GM12865 (cell line): ENCODE data around the gene MCEE.
A peak's percentile ranks its signal among the peaks of the same experiment; 100 is the strongest.

Experiments
- DNase-seq: peaks from one replicate; pipeline ENCODE4 v3.0.0; 2010; ENCODE audit warnings: low read depth
- H3K4me3 ChIP-seq: 2 replicates; pipeline ENCODE4 v1.5.1; 2011; ENCODE audit warnings: mild to moderate bottlenecking, low read depth, low read length, control low read depth
- TF ChIP-seq, protein P1 (sequence below): IDR thresholded peaks from 2 replicates; pipeline ENCODE4 v1.5.1; 2011; ENCODE audit warnings: low read length, control low read depth, low read depth, inconsistent platforms; ENCODE audit not compliant: insufficient read depth; ENCODE audit errors: missing control alignments

Gene MCEE

DNA sequence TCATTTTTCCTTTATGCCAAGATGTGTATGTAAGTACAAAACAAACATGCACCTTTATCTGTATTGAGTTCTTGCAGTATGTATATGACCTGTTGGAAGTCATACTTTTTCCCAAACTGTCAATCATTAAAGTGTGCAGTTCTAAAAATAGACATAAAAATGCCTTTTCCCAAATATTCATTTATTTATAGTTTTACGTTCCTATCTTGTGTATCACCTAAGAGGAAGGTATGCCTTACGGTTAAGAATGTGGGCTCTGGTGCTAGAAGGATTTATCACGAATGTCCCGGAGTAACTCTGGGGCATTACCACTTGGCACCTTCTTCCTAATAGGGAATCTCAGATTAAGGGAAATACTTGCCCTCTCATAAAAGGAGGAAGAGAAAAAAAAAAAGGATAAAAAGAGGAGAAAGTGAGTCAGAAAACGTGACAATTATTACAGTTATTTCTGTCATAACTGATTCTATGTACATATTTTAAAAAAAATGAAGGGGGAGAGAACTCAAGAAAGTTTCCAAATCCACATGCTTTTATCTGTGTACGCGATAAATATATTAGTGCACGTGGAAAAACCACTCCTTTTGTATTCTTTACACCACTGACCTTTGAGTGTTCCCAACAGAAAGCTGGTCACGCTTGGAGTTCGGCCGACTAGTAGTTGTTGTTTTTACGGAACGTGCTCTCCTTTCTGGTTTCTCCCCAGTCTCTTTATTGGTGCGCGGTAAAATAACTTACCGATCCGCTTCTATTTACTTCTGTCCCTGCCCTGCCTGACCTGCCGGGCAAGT is 721 bp downstream of the MCEE start:
- H3K4me3 ChIP-seq, result peak overlapping the region; percentile 96
- no peak for DNase-seq
- TF ChIP-seq, protein P1, sequence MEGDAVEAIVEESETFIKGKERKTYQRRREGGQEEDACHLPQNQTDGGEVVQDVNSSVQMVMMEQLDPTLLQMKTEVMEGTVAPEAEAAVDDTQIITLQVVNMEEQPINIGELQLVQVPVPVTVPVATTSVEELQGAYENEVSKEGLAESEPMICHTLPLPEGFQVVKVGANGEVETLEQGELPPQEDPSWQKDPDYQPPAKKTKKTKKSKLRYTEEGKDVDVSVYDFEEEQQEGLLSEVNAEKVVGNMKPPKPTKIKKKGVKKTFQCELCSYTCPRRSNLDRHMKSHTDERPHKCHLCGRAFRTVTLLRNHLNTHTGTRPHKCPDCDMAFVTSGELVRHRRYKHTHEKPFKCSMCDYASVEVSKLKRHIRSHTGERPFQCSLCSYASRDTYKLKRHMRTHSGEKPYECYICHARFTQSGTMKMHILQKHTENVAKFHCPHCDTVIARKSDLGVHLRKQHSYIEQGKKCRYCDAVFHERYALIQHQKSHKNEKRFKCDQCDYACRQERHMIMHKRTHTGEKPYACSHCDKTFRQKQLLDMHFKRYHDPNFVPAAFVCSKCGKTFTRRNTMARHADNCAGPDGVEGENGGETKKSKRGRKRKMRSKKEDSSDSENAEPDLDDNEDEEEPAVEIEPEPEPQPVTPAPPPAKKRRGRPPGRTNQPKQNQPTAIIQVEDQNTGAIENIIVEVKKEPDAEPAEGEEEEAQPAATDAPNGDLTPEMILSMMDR, result no peak

DNA sequence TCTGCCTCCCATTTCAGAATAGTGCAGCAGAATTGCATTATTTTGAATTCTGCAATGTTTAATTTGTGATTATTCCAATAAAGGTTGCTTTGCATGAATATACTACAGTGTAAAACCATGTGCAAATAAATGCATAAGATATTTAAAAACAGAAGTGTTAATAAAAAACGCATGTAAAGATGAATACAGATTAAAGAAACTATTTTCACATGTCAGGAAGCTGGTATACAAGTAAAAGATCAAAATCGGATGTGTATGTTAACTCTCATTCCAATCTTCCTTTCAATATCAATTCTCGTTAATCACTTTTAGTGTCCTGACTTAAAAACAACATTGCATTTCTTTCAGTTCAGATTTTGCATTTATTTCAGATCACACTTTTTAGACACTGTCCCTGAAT is 3.1 kb downstream of the MCEE start:
- TF ChIP-seq, protein P1, result no peak
- no peak overlapping the region for H3K4me3 ChIP-seq
- DNase-seq, result no peak

DNA sequence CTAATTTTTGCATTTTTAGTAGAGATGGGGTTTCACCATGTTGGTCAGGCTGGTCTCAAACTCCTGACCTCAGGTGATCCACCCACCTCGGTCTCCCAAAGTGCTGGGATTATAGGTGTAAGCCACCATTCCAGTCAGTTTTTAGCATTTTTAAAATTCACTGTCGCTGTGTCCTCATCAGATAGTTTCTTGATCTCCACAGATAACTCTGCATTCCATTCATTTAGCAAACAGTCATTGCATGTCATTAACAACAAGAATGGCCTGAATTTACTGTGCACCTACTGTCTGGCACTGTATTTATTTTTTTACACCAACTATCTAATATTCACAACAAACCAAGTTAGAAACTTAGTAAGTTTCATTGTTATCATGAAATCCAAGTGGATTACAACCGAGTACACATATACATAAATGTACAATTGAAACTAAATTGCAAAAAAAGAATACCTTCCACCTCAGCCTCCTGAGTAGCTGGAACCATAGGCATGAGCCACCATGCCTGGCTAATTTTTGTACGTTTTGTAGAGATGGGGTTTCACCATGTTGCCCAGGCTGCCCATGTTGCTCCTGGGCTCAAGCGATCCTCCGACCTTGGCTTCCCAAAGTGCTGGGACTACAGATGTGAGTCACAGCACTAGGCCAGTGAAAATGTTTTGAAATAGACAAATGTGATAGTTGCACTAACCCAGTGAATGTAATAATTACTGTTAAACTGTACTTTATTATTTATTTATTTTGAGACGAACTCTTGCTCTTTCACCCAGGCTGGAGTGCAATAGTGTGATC is 4.3 kb downstream of the MCEE start:
- TF ChIP-seq, protein P1, result no peak
- DNase-seq, result no peak
- H3K4me3 ChIP-seq, result no peak overlapping the region

DNA sequence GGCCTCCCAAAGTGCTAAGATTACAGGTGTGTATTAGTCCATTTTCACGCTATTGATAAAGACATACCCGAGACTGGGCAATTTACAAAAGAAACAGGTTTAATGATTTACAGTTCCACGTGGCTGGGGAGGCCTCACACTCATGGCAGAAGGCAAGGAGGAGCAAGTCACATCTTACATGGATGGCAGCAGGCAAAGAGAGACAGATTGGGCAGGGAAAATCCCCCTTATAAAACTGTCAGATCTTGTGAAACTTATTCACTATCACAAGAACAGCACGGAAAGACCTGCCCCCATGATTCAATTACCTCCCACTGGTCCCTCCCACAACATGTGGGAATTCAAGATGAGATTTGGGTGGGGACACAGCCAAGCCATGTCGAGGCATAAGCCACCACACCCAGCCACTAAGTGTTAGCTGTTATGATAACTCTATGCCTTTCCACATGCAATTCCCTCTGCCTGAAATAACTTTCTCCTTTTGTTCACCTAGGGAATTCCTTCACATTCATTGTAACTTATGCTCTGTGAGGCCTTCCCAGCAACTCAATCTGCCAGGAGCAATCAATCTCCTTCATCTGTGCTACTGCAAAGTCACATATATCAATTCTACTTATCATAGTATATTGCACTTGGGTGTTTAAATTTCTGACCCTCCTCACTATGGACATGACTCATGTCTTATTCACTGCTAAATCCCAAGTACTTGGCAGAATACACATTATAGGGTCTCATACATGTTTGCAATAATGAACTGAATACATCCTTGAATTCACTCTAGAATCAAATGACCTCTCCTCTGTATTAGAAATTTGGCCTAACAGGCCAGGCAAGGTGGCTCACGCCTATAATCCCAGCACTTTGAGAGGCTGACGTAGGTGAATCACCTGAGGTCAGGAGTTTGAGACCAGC is 7.4 kb downstream of the MCEE start:
- no peak overlapping the region for H3K4me3 ChIP-seq
- TF ChIP-seq, protein P1, result no peak
- no peak for DNase-seq

DNA sequence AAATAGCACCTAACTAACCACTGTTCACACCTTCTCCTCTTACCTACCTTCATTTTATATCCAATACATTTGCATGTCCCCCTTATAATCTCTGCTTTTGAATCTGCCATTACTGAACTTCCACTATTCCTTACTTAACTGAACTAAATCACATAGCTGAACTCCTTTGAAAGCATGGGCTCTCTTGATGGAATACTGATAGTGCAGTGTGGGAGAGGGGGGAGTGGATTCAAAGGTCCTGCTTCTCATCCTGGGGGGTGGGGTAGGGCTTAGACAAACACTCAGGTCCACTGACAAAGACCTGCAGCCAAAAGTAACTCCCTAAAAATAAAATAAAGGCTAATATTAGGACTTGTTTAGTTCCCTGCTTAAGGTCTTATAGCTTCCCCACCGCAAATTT is 8.6 kb downstream of the MCEE start:
- TF ChIP-seq, protein P1, result no peak
- no peak overlapping the region for H3K4me3 ChIP-seq
- no peak for DNase-seq

DNA sequence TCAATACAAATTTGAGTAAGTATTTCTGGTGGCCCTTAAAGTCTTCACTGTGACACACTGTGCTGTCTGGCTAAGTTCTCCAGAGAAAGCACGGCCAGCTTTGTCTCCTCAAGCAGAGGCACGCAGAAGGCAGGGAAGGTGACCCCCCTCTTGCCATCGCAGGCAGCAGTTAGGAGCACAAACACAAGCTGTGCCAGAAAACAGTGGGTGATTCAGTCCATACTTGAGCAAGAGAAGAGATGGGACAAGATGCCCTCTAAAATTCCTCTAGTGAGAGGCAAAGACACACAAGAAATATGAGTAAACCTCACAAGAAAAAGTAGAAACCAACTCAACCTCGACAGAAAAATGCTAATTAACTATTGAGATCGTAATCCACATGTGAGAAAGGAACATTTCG is 9.8 kb downstream of the MCEE start:
- DNase-seq, result no peak
- no peak overlapping the region for H3K4me3 ChIP-seq
- TF ChIP-seq, protein P1, result no peak
